ENCODE results near the gene SHC3. TPM values are rescaled to one million over a fixed set of nuclear protein-coding genes. Genes with fewer than 3 reads are reported as not detected.
"Not testable (repeated sequence)": the region's sequence is repeated elsewhere in the genome, so short reads cannot be mapped to it uniquely, and the experiment has no call there.

SHC3 gene
- total RNA-seq: not detected in 2 replicates

- Mint-ChIP-seq H3K9me3 (no peaks in the 10 kb centered on the region), H3K4me1 (ENCODE audit: low read depth) (peaks cover 17% of the 10 kb centered on the region), H3K36me3 (ENCODE audit: low read depth) (no peaks in the 10 kb centered on the region), H3K27ac (no peak within 1 kb of the TSS), H3K4me3 (no peak within 1 kb of the TSS), H3K27me3 (ENCODE audit: insufficient read depth) (peaks cover 65% of the 10 kb centered on the region)
- intact Hi-C loops (cut with micrococcal nuclease): no loop called here
- DNase-seq (ENCODE audit: low spot score): no peak
These were observed at the start of gene SHC3 for GRCh38 chr9:89177944-89178829. SHC3 (minus strand) TSS chr9:89178818; CDS start chr9:89178460, 358 bp downstream.

DNA sequence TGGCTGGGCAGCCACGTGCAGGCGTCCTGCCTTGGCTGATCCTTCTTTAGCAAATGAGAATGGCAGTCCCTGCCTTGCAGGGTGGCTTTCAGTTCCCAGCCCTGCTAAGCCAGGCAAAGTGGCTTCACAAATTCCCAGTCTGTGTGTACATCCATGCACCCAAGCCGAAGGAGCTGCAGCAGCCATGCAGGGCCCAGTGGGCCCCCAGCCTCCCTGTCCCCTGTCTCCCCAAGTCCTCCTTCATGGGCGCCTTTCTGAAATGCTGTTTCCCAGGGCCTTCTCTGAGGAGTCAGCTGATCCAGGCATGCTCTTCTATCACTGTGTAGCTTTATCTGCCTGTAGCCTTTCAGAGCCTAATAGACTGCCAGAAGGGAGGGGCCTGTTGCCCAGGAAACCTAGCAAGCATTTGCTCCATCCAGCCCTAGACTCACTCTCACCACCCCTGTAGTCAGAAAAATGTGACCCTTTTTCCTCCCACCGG lies 47.4 kb upstream of the SHC3 start:
- intact Hi-C loops (cut with micrococcal nuclease): loop anchor here (5.0 kb wide), 1 partner anchor 56 kb away; no protein-coding TSS in a partner anchor
- H3K9me3 Mint-ChIP-seq: peaks cover 4% of the 10 kb centered on the region
- peaks cover 35% of the 10 kb centered on the region for H3K27me3 Mint-ChIP-seq (ENCODE audit: insufficient read depth)
- no peak for DNase-seq (ENCODE audit: low spot score)
- no peaks in the 10 kb centered on the region for H3K4me1 Mint-ChIP-seq (ENCODE audit: low read depth)
- H3K36me3 Mint-ChIP-seq (ENCODE audit: low read depth): no peaks in the 10 kb centered on the region
- H3K27ac Mint-ChIP-seq: no peak overlapping the region
- no peak overlapping the region for H3K4me3 Mint-ChIP-seq

GRCh38 chr9:89225587-89225986 lies 47.0 kb upstream of the SHC3 start:
- no peak overlapping the region for H3K27ac Mint-ChIP-seq
- no peak overlapping the region for H3K4me3 Mint-ChIP-seq
- H3K4me1 Mint-ChIP-seq (ENCODE audit: low read depth): no peaks in the 10 kb centered on the region
- no peak for DNase-seq (ENCODE audit: low spot score)
- H3K27me3 Mint-ChIP-seq (ENCODE audit: insufficient read depth): peaks cover 33% of the 10 kb centered on the region
- intact Hi-C loops (cut with micrococcal nuclease): loop anchor here (5.0 kb wide), 1 partner anchor 57 kb away; no protein-coding TSS in a partner anchor
- H3K9me3 Mint-ChIP-seq: peaks cover 4% of the 10 kb centered on the region
- no peaks in the 10 kb centered on the region for H3K36me3 Mint-ChIP-seq (ENCODE audit: low read depth)

DNA sequence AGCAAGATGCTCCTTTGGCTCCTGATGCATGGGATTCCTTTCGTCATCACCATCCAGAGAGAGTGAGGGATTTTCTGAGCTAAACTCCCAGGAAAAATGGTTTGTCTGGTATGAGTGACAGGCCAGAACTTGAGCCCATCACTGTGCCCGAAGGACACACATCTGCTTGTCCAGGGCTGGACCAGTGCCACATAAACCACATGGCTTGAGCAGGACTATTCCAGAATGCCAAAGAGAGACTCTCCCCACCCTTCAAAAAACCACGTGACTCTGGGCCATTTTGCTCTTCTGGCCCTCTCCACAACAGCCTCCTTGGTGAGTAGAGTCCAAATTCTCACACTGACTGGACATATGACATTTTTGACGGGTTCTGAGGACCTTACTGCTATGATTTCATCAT lies 46.4 kb upstream of the SHC3 start:
- intact Hi-C loops (cut with micrococcal nuclease): loop anchor here (5.0 kb wide), 1 partner anchor 57 kb away; no protein-coding TSS in a partner anchor
- no peak for DNase-seq (ENCODE audit: low spot score)
- no peaks in the 10 kb centered on the region for H3K4me1 Mint-ChIP-seq (ENCODE audit: low read depth)
- peaks cover 33% of the 10 kb centered on the region for H3K27me3 Mint-ChIP-seq (ENCODE audit: insufficient read depth)
- H3K36me3 Mint-ChIP-seq (ENCODE audit: low read depth): no peaks in the 10 kb centered on the region
- H3K4me3 Mint-ChIP-seq: no peak overlapping the region
- H3K9me3 Mint-ChIP-seq: peaks cover 1% of the 10 kb centered on the region
- H3K27ac Mint-ChIP-seq: no peak overlapping the region

GRCh38 chr9:89224633-89225032 lies 46.0 kb upstream of the SHC3 start:
- peaks cover 33% of the 10 kb centered on the region for H3K27me3 Mint-ChIP-seq (ENCODE audit: insufficient read depth)
- no peak overlapping the region for H3K4me3 Mint-ChIP-seq
- no peak overlapping the region for H3K27ac Mint-ChIP-seq
- H3K9me3 Mint-ChIP-seq: no peaks in the 10 kb centered on the region
- intact Hi-C loops (cut with micrococcal nuclease): loop anchor here (5.0 kb wide), 1 partner anchor 58 kb away; no protein-coding TSS in a partner anchor
- H3K36me3 Mint-ChIP-seq (ENCODE audit: low read depth): no peaks in the 10 kb centered on the region
- no peak for DNase-seq (ENCODE audit: low spot score)
- H3K4me1 Mint-ChIP-seq (ENCODE audit: low read depth): no peaks in the 10 kb centered on the region

DNA sequence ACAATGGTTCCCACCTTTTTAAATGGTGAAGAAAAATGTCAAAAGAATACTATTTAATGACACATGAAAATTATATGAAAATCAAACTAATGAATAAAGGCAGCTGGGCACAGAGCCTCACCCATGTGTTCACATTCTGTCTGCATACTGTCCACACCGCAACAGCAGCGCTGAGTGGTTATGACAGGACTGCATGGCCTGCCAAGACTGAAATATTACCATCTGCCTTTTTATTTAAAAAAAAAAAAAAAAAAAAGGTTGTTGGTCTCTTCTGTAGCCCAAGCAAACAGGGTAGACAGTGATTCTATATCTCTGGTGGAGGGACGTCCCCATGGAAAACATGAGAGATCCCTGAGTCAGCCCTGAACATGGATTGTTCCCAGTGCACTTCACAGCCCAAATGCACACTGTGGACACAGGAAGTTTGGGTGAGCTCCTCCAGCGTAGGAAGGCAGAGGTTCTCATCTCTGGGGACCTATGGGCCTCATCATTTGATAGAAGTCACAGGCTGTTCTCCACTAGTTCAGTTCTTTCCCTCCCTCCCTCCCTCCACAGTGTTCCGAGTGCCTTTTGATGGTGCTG lies 44.9 kb upstream of the SHC3 start:
- no peak overlapping the region for H3K4me3 Mint-ChIP-seq
- no peaks in the 10 kb centered on the region for H3K4me1 Mint-ChIP-seq (ENCODE audit: low read depth)
- no peak overlapping the region for H3K27ac Mint-ChIP-seq
- no peak for DNase-seq (ENCODE audit: low spot score)
- peaks cover 27% of the 10 kb centered on the region for H3K27me3 Mint-ChIP-seq (ENCODE audit: insufficient read depth)
- H3K9me3 Mint-ChIP-seq: no peaks in the 10 kb centered on the region
- intact Hi-C loops (cut with micrococcal nuclease): no loop called here
- no peaks in the 10 kb centered on the region for H3K36me3 Mint-ChIP-seq (ENCODE audit: low read depth)

DNA sequence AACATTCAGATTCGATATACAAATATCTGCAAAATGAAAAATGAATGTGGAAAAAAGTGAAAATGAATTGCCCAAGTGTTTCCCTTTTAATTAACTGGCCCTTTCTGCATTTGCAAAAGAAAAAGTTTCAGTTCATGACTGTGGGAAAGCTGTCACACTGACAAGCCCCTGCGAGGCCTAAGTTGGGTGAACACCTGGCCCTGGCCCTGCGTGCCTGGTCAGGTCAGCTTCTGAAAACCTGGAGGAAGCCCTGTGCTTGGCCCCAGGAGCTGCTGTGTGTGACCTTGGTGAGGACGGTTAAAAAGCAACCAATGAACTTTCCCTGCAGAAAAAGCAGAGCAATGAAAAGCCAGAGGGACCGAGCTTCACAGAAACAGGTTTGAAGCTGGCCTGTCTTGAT lies 41.0 kb upstream of the SHC3 start:
- Mint-ChIP-seq H3K4me3 (no peak overlapping the region), H3K36me3 (ENCODE audit: low read depth) (no peaks in the 10 kb centered on the region), H3K9me3 (no peaks in the 10 kb centered on the region), H3K27me3 (ENCODE audit: insufficient read depth) (peaks cover 7% of the 10 kb centered on the region), H3K27ac (no peak overlapping the region), H3K4me1 (ENCODE audit: low read depth) (no peaks in the 10 kb centered on the region)
- intact Hi-C loops (cut with micrococcal nuclease): no loop called here
- no peak for DNase-seq (ENCODE audit: low spot score)

GRCh38 chr9:89218040-89218928 lies 39.7 kb upstream of the SHC3 start:
- Mint-ChIP-seq H3K27ac (no peak overlapping the region), H3K9me3 (no peaks in the 10 kb centered on the region)
- no peak for DNase-seq (ENCODE audit: low spot score)

DNA sequence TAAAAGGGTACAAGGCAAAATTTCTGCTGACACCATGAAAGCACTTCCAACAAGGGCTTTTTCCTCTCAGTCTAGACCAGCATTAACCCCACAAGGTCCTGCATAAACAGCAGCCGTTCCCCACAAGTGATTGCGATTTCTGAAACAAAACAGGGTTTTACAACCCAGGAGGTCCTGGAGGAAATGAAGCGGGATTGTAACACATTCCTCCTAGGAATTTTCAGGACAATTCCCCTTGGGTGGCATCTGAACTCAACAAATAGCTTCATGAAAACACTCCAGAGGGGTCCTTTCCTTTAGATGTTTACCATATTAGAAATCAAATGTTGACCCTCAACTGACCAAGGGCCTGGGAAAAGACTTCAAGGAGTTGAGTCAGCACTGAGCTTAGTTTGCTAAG lies 36.7 kb upstream of the SHC3 start:
- intact Hi-C loops (cut with micrococcal nuclease): no loop called here
- H3K9me3 Mint-ChIP-seq: no peaks in the 10 kb centered on the region
- peaks cover 9% of the 10 kb centered on the region for H3K27me3 Mint-ChIP-seq (ENCODE audit: insufficient read depth)
- H3K4me3 Mint-ChIP-seq: no peak overlapping the region
- no peak for DNase-seq (ENCODE audit: low spot score)
- H3K36me3 Mint-ChIP-seq (ENCODE audit: low read depth): no peaks in the 10 kb centered on the region
- H3K4me1 Mint-ChIP-seq (ENCODE audit: low read depth): no peaks in the 10 kb centered on the region
- H3K27ac Mint-ChIP-seq: no peak overlapping the region

More at GRCh38 chr9:89218040-89218928, 39.7 kb upstream of the SHC3 start:
- Mint-ChIP-seq H3K4me3 (no peak overlapping the region), H3K27me3 (ENCODE audit: insufficient read depth) (peaks cover 9% of the 10 kb centered on the region), H3K4me1 (ENCODE audit: low read depth) (no peaks in the 10 kb centered on the region), H3K36me3 (ENCODE audit: low read depth) (no peaks in the 10 kb centered on the region)
- intact Hi-C loops (cut with micrococcal nuclease): no loop called here

DNA sequence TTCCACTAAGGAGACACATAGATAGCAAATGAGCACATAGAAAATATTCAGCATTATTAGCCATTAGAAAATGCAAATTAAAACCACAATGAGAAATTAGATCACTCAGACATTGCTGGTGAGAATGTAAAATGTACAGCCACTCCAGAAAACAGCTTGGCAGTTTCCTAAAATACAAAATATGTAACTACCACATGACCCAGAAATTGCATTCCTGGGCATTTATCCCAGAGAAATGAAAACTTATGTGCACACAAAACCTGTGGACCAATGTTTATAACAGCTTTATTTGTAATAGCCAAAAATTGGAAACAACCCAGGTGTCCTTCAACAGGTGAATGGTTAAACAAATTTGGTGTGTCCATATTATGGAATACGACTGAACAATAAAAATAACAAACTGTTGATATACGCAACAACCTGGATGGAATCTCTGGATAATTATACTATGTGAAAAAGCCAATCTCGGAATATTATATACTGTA lies 34.8 kb upstream of the SHC3 start:
- Mint-ChIP-seq H3K27ac (no peak overlapping the region), H3K4me1 (ENCODE audit: low read depth) (no peaks in the 10 kb centered on the region), H3K9me3 (no peaks in the 10 kb centered on the region), H3K36me3 (ENCODE audit: low read depth) (no peaks in the 10 kb centered on the region), H3K4me3 (no peak overlapping the region), H3K27me3 (ENCODE audit: insufficient read depth) (peaks cover 9% of the 10 kb centered on the region)
- DNase-seq (ENCODE audit: low spot score): no peak
- intact Hi-C loops (cut with micrococcal nuclease): no loop called here

- Mint-ChIP-seq H3K4me1 (ENCODE audit: low read depth) (no peaks in the 10 kb centered on the region), H3K27ac (no peak overlapping the region), H3K9me3 (no peaks in the 10 kb centered on the region), H3K4me3 (no peak overlapping the region), H3K27me3 (ENCODE audit: insufficient read depth) (peaks cover 4% of the 10 kb centered on the region), H3K36me3 (ENCODE audit: low read depth) (no peaks in the 10 kb centered on the region)
- intact Hi-C loops (cut with micrococcal nuclease): no loop called here
- no peak for DNase-seq (ENCODE audit: low spot score)
These were observed 33.6 kb upstream of the SHC3 start for GRCh38 chr9:89212171-89212570.

- H3K36me3 Mint-ChIP-seq (ENCODE audit: low read depth); H3K27me3 Mint-ChIP-seq (ENCODE audit: insufficient read depth); intact Hi-C loops (cut with micrococcal nuclease); H3K9me3 Mint-ChIP-seq; H3K4me1 Mint-ChIP-seq (ENCODE audit: low read depth); H3K4me3 Mint-ChIP-seq; H3K27ac Mint-ChIP-seq; DNase-seq (ENCODE audit: low spot score): not testable (repeated sequence)
These were observed 30.7 kb upstream of the SHC3 start for GRCh38 chr9:89209311-89209710.
